Left lung (tissue), 10 donors: ENCODE data around the gene ZBTB48. TPM values are rescaled to one million over a fixed set of nuclear protein-coding genes. Genes with fewer than 3 reads are reported as not detected.
"Not testable (repeated sequence)": the region's sequence is repeated elsewhere in the genome, so short reads cannot be mapped to it uniquely, and the experiment has no call there.

Experiments used
- ATAC-seq: fragments of 200-7000 bp; cut with Tn5 transposase; one replicate; pipeline ENCODE4 v1.9.1; 2020; ENCODE audit warnings: moderate library complexity
- DNase-seq, 4 donors: peaks; one replicate each; pipeline ENCODE4 v3.0.0-alpha.2; 2013 to 2020
- H3K27ac ChIP-seq, 2 donors: fragments of 200-600 bp; sonication (generic) in 1 of 2; one replicate each; pipeline versions ENCODE4 v1.5.0 to v1.8.0; 2020 to 2021
- H3K27me3 ChIP-seq, 2 donors: fragments of 200-600 bp; sonication (generic) in 1 of 2; one replicate each; pipeline versions ENCODE4 v1.5.0 to v1.8.0; 2020 to 2021
- H3K36me3 ChIP-seq, 2 donors: fragments of 200-600 bp; sonication (generic) in 1 of 2; one replicate each; pipeline versions ENCODE4 v1.5.0 to v1.8.0; 2020 to 2021
- H3K4me1 ChIP-seq, 2 donors: fragments of 200-600 bp; one replicate each; pipeline ENCODE4 v1.8.0; 2021
- H3K4me3 ChIP-seq, 2 donors: fragments of 200-600 bp; sonication (generic) in 1 of 2; one replicate each; pipeline versions ENCODE4 v1.5.0 to v1.8.0; 2020 to 2021; ENCODE audit warnings: mild to moderate bottlenecking in 1 of 2
- H3K9me3 ChIP-seq, 2 donors: fragments of 200-600 bp; sonication (generic) in 1 of 2; one replicate each; pipeline versions ENCODE4 v1.5.0 to v1.8.0; 2020 to 2021
- intact Hi-C, 2 donors: fragments of 100-400 bp; cut with DNase I; formaldehyde crosslinking; loops; one replicate each; pipeline versions ENCODE4 v1.11.2 to v1.14.2; 2022
- polyA plus RNA-seq, 6 donors: library from polyadenylated mRNA; unstranded; fragments of 120-200 nt; gene quantifications; one replicate each; pipeline ENCODE4 v1.2.1, GENCODE V29; 2013; ENCODE audit not compliant: insufficient read length in 6 of 6
- total RNA-seq, 2 donors: library from RNA; stranded (reverse); fragmentation: NEBNext Ultra II Directional; extraction: Animal tissue kit (Norgen Biotek cat#: 25700); gene quantifications; one replicate each; pipeline ENCODE4 v1.2.1, GENCODE V29; 2021
- TF ChIP-seq, protein P1 (sequence below), 2 donors: fragments of 200-600 bp; sonication (generic) in 1 of 2; IDR thresholded peaks; one replicate each; pipeline versions ENCODE4 v1.5.0 to v1.8.0; 2021; ENCODE audit warnings: antibody characterized with exemption in 2 of 2
- donor health status: DM: no; HTN: yes; CAD: no.
- donor health status: DM: no; HTN: no; CAD: no.

ZBTB48 gene
- total and polyA plus RNA-seq, 8 donors = 24.7 to 41.6 (median 33.5) TPM

DNA sequence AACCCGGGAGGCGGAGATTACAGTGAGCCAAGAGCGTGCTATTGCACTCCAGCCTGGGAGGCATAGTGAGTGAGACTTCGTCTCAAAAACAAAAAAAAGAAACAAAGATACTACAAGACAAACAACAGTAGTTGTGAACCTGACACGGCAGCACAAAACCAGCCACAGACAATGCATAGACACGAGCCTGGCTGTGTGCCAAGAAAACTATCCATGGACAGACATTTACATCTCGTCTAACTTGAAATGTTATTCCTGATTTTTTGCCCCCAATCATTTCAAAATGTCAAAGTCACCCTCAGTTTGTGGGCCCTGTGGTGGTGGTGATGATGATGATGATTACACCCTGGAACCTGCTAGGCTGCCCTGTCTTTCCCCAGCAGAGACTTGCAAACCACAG, 16.6 kb downstream of the ZBTB48 start:
- intact Hi-C loops = no loop called here
- H3K27me3 ChIP-seq = no peaks in the 10 kb centered on the region
- H3K4me1 ChIP-seq = peaks cover 7 to 67% of the 10 kb centered on the region in 2 donors
- peaks cover 0 to 80% of the 10 kb centered on the region in 2 donors for H3K36me3 ChIP-seq
- H3K9me3 ChIP-seq = no peaks in the 10 kb centered on the region
- DNase-seq = no peak
- H3K27ac ChIP-seq = no peak overlapping the region
- H3K4me3 ChIP-seq = no peak overlapping the region
- TF ChIP-seq, protein P1, sequence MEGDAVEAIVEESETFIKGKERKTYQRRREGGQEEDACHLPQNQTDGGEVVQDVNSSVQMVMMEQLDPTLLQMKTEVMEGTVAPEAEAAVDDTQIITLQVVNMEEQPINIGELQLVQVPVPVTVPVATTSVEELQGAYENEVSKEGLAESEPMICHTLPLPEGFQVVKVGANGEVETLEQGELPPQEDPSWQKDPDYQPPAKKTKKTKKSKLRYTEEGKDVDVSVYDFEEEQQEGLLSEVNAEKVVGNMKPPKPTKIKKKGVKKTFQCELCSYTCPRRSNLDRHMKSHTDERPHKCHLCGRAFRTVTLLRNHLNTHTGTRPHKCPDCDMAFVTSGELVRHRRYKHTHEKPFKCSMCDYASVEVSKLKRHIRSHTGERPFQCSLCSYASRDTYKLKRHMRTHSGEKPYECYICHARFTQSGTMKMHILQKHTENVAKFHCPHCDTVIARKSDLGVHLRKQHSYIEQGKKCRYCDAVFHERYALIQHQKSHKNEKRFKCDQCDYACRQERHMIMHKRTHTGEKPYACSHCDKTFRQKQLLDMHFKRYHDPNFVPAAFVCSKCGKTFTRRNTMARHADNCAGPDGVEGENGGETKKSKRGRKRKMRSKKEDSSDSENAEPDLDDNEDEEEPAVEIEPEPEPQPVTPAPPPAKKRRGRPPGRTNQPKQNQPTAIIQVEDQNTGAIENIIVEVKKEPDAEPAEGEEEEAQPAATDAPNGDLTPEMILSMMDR (IDR thresholded peaks at IDR 0.05) = no peak
- ATAC-seq = no peak

DNA sequence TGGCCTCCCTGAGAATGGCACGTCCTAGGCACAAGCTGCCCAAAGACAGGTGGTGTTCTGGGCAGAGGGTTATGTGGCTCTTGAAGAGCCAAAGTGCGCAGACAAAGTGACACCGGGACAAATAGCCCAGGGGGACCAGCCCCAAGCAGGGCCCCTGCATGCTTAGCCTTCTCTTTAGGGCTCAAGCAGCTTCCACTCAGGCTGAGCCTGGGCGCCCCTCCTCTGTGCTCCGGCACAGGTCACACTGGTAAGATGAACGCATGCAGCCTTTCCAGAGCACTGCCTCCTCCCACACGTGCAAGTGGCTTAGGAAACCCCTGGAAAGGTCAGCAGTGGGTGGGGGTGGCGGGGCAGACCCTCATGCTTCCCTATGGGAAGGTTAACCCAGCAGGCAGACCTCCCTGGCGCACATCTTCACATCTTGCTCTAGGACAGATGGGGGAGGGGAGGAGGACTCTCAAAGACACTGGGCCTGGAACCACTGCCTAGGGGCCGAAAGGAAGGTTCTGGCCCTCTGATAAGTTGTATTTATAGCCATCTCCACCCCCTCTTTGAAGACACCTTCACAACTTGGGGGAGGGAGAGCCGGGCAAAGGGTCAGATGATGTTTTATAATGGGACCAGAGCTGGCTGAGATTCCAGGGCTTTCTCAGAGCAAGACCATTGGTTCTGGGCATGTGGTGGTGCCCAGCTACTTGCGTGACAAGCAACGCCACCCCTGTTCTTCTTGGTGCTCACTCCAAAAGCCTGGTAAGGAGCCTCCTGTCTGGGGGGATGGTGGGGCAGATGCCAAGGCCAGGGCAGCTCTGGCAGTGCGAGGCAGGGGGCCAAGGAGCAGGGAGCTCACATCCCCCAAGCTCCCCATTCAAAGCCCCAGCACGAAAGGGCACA, 17.3 kb downstream of the ZBTB48 start:
- H3K27me3 ChIP-seq = no peaks in the 10 kb centered on the region
- peak overlapping the region in 1 of 2 donors; percentile 99 for H3K27ac ChIP-seq
- DNase-seq (no peak), ATAC-seq (no peak)
- TF ChIP-seq, protein P1 (IDR thresholded peaks at IDR 0.05) = no peak
- peaks cover 7 to 62% of the 10 kb centered on the region in 2 donors for H3K4me1 ChIP-seq
- peaks cover 0 to 72% of the 10 kb centered on the region in 2 donors for H3K36me3 ChIP-seq
- intact Hi-C loops = no loop called here
- no peaks in the 10 kb centered on the region for H3K9me3 ChIP-seq
- H3K4me3 ChIP-seq = no peak overlapping the region

DNA sequence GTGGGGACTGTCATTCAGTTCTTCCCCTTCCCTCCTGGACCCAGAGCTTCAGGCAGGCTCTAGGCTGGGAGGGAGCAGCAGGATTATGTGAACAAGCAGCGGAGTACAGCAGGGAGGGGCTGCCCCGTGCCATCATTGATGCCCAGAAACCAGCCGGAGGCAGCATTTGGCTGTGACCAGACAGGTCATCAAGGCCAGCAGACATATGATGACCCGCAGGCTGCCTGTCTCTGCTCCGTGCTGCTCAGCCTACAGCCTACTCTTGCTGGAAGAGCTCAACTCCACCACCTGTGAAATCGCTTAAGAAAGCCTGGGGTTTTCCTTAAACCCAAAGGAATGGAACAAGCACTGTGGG, 18.0 kb downstream of the ZBTB48 start:
- Histone ChIP-seq H3K4me1 (peaks cover 7 to 62% of the 10 kb centered on the region in 2 donors), H3K4me3 (no peak overlapping the region), H3K36me3 (peaks cover 0 to 66% of the 10 kb centered on the region in 2 donors), H3K27me3 (no peaks in the 10 kb centered on the region), H3K27ac (peak overlapping the region in 1 of 2 donors; percentile 99), H3K9me3 (no peaks in the 10 kb centered on the region)
- ATAC-seq = no peak
- intact Hi-C loops = no loop called here
- DNase-seq = no peak
- TF ChIP-seq, protein P1 (IDR thresholded peaks at IDR 0.05) = no peak

DNA sequence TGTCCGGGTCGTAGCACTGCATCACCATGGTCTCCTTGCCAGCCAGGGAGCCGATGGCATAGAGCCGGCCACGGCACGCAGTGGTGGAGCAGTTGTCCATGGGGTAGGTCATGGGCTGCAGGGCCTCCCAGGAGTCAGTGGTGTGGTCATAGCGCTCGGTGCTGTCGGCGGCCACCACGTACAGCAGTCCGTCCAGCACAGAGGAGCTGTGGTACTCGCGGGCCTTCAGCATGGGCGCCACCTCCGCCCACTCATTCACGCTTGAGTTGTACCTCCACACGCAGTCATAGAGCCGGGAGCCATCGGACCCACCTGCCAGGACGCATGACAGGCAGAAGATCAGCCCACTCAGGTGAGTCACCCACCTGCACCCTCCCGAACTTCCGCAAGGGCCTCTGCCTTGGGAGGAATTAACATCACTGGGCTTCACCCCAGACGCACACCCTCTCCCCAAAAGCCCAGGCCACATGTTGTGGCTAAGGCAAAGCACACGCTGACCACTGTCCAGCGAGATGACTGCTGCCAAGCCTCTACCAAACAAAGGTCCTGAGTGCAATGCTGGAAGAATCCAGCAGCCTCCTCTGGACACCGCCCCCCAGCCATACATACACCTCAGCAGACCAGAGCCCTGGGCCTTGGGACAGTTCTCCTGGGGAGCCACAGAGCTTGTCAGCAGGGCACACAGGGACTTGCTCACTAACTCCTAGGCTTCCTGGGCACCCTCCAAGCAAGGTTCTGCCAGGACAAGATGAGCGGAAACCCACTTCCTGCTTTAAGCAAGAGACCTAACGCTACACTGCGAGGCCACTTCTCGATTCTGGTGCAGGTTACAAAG, 19.6 kb downstream of the ZBTB48 start:
- peak in 1 of 4 donors; percentile 76 for DNase-seq
- Histone ChIP-seq H3K27me3 (no peaks in the 10 kb centered on the region), H3K4me3 (peak overlapping the region in 1 of 2 donors; percentile 92), H3K36me3 (peaks cover 0 to 50% of the 10 kb centered on the region in 2 donors), H3K27ac (peak overlapping the region in 1 of 2 donors; percentile 99), H3K9me3 (no peaks in the 10 kb centered on the region), H3K4me1 (peaks cover 18 to 74% of the 10 kb centered on the region in 2 donors)
- ATAC-seq = no peak
- intact Hi-C loops = no loop called here
- TF ChIP-seq, protein P1 (IDR thresholded peaks at IDR 0.05) = no peak

DNA sequence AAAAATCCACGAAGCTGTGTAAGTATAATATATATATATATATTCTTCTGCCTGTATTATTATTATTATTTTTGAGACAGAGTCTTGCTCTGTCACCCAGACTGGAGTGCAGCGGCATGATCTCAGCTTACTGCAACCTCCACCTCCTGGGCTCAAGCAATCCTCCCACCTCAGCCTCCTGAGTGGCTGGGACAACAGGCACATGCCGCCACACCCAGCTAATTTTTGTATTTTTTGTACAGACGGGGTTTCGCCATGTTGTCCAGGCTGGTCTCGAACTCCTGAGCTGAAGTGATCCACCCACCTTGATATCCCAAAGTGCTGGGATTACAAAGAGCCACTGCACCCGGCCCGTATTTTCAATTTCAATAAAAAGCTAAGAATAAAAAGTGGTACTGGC, 20.2 kb downstream of the ZBTB48 start:
- peaks cover 0 to 43% of the 10 kb centered on the region in 2 donors for H3K36me3 ChIP-seq
- H3K27ac ChIP-seq = peak overlapping the region; percentile 99
- DNase-seq, ATAC-seq, H3K27me3 ChIP-seq, H3K9me3 ChIP-seq, intact Hi-C loops: not testable (repeated sequence)
- peak overlapping the region; percentile 52 to 92 for H3K4me3 ChIP-seq
- peaks cover 23 to 77% of the 10 kb centered on the region in 2 donors for H3K4me1 ChIP-seq
